ENCODE measurements around the gene ASB13.

GRCh38 chr10:5684318-5684970 lies 18.0 kb upstream of the ASB13 start, which contains the start of gene TASOR2:
- TF ChIP-seq POLR2A (IDR thresholded peaks at IDR 0.05; ENCODE audit: low read depth, low read length): peak; percentile 74
- no peak for TF ChIP-seq SPI1 (IDR thresholded peaks at IDR 0.05; ENCODE audit: low read depth, low read length)

Measured in GM12891 (cell line).